Measurements from ENCODE around the gene AGPAT3. TPM values are rescaled to one million over a fixed set of nuclear protein-coding genes. Genes with fewer than 3 reads are reported as not detected.
A peak's percentile ranks its signal among the peaks of the same experiment; 100 is the strongest.

AGPAT3 gene
- total RNA-seq, 1 donor from 2014 or later, result 179 TPM

GRCh38 chr21:43937051-43937832, 72.2 kb downstream of the AGPAT3 start:
- no peak for DNase-seq (ENCODE audit: low read depth)

GRCh38 chr21:43937891-43938309, 72.9 kb downstream of the AGPAT3 start:
- DNase-seq (ENCODE audit: low read depth), result no peak

- peak; percentile 54 for DNase-seq (ENCODE audit: low read depth)
These were observed 73.9 kb downstream of the AGPAT3 start for GRCh38 chr21:43938751-43939442.

GRCh38 chr21:43939443-43940328, 74.7 kb downstream of the AGPAT3 start:
- no peak for DNase-seq (ENCODE audit: low read depth)

GRCh38 chr21:43940329-43941050, 75.5 kb downstream of the AGPAT3 start:
- no peak for DNase-seq (ENCODE audit: low read depth)

- no peak for DNase-seq (ENCODE audit: low read depth)
These were observed 77.2 kb downstream of the AGPAT3 start for GRCh38 chr21:43942201-43942600.

GRCh38 chr21:43942621-43943020, 77.6 kb downstream of the AGPAT3 start:
- no peak for DNase-seq (ENCODE audit: low read depth)

GRCh38 chr21:43943512-43944077, 78.6 kb downstream of the AGPAT3 start:
- no peak for DNase-seq (ENCODE audit: low read depth)

GRCh38 chr21:43944078-43944633, 79.1 kb downstream of the AGPAT3 start:
- DNase-seq (ENCODE audit: low read depth), result no peak

GRCh38 chr21:43944757-43945156, 79.7 kb downstream of the AGPAT3 start:
- DNase-seq (ENCODE audit: low read depth), result no peak

- no peak for DNase-seq (ENCODE audit: low read depth)
These were observed 83.9 kb downstream of the AGPAT3 start for GRCh38 chr21:43948740-43949498.

GRCh38 chr21:43949499-43950208, 84.6 kb downstream of the AGPAT3 start:
- DNase-seq (ENCODE audit: low read depth), result no peak

- DNase-seq (ENCODE audit: low read depth), result no peak
These were observed 85.5 kb downstream of the AGPAT3 start for GRCh38 chr21:43950481-43950880.

GRCh38 chr21:43950936-43951335, 85.9 kb downstream of the AGPAT3 start:
- no peak for DNase-seq (ENCODE audit: low read depth)

- DNase-seq (ENCODE audit: low read depth), result no peak
These were observed 87.1 kb downstream of the AGPAT3 start for GRCh38 chr21:43951911-43952703.

GRCh38 chr21:43953021-43953420, 88.0 kb downstream of the AGPAT3 start:
- DNase-seq (ENCODE audit: low read depth), result no peak

GRCh38 chr21:43954042-43954441, 89.0 kb downstream of the AGPAT3 start:
- DNase-seq (ENCODE audit: low read depth), result no peak

GRCh38 chr21:43954896-43955295, 89.9 kb downstream of the AGPAT3 start:
- DNase-seq (ENCODE audit: low read depth), result no peak
